GM18868 (cell line): ENCODE measurements around the gene COL23A1.
A peak's percentile ranks its signal among the peaks of the same experiment; 100 is the strongest.
"Not testable (repeated sequence)": the region's sequence is repeated elsewhere in the genome, so short reads cannot be mapped to it uniquely, and the experiment has no call there.

Experiments
- ATAC-seq: cut with Tn5 transposase; IDR thresholded peaks from one replicate; pipeline ENCODE4 v1.9.1; 2021; ENCODE audit warnings: mild to moderate bottlenecking, moderate library complexity; ENCODE audit not compliant: unreplicated experiment

COL23A1 gene

GRCh38 chr5:178206166-178207101 lies 383.8 kb downstream of the COL23A1 start:
- no peak for ATAC-seq

- no peak for ATAC-seq
Measured at GRCh38 chr5:178205749-178206047, 384.5 kb downstream of the COL23A1 start.

- ATAC-seq, result peak; percentile 56
Measured at GRCh38 chr5:178204935-178205748, 385.1 kb downstream of the COL23A1 start.

GRCh38 chr5:178204182-178204934 lies 385.8 kb downstream of the COL23A1 start, which contains the start of gene HNRNPAB:
Gene HNRNPAB, plus strand, starts transcription at chr5:178204533. Its CDS starts 305 bp downstream, at chr5:178204838.
- peak; percentile 85 for ATAC-seq

GRCh38 chr5:178203670-178204181 lies 386.5 kb downstream of the COL23A1 start:
- ATAC-seq, result peak; percentile 6

- no peak for ATAC-seq
Measured at GRCh38 chr5:178202541-178202940, 387.7 kb downstream of the COL23A1 start.

GRCh38 chr5:178201927-178202235 lies 388.3 kb downstream of the COL23A1 start:
- no peak for ATAC-seq

- ATAC-seq, result no peak
Measured at GRCh38 chr5:178201221-178201926, 388.8 kb downstream of the COL23A1 start.

GRCh38 chr5:178199581-178200434 lies 390.4 kb downstream of the COL23A1 start:
- ATAC-seq, result no peak

GRCh38 chr5:178198706-178199105 lies 391.5 kb downstream of the COL23A1 start:
- ATAC-seq, result no peak

GRCh38 chr5:178198151-178198550 lies 392.0 kb downstream of the COL23A1 start:
- ATAC-seq, result not testable (repeated sequence)

GRCh38 chr5:178196986-178197385 lies 393.2 kb downstream of the COL23A1 start:
- no peak for ATAC-seq

GRCh38 chr5:178196281-178196812 lies 393.8 kb downstream of the COL23A1 start:
- ATAC-seq, result no peak

GRCh38 chr5:178194026-178194425 lies 396.2 kb downstream of the COL23A1 start:
- no peak for ATAC-seq

- no peak for ATAC-seq
Measured at GRCh38 chr5:178193251-178193809, 396.9 kb downstream of the COL23A1 start.

GRCh38 chr5:178192787-178193186 lies 397.4 kb downstream of the COL23A1 start:
- no peak for ATAC-seq

GRCh38 chr5:178192244-178192643 lies 397.9 kb downstream of the COL23A1 start:
- ATAC-seq, result no peak

- ATAC-seq, result no peak
Measured at GRCh38 chr5:178191661-178192060, 398.5 kb downstream of the COL23A1 start.

GRCh38 chr5:178189433-178189832 lies 400.8 kb downstream of the COL23A1 start:
- no peak for ATAC-seq
